SK-N-SH (cell line): Measurements from ENCODE around the gene ACSS1. TPM values are rescaled to one million over a fixed set of nuclear protein-coding genes. Genes with fewer than 3 reads are reported as not detected.

ENCODE experiments used
- CTCF ChIA-PET: fragments of 300-600, 350-600 bp; formaldehyde crosslinking; extraction: SDS; loops from one replicate; lab custom pipeline; 2021; lab: Yijun Ruan, JAX
- POLR2A ChIA-PET: fragments of 350-600 bp; sonication (Branson Sonifier 250); formaldehyde crosslinking; extraction: SDS; loops from one replicate; lab custom pipeline; 2020; ENCODE audit warnings: antibody characterized with exemption, inconsistent platforms; lab: Yijun Ruan, JAX
- DNase-seq: peaks from one replicate; pipeline ENCODE4 v3.0.0; 2012
- H2AFZ ChIP-seq: fragments of 200-600 bp; sonication (generic); 2 replicates; pipeline ENCODE4 v1.8.1; 2016; ENCODE audit warnings: antibody characterized with exemption, mild to moderate bottlenecking, low read depth
- H3F3A ChIP-seq: fragments of 200-600 bp; sonication (generic); replicated peaks from 2 replicates; pipeline ENCODE3; 2016; ENCODE audit warnings: antibody characterized with exemption, mild to moderate bottlenecking; ENCODE audit not compliant: insufficient read depth
- H3K27ac ChIP-seq, 2 experiments: fragments of 200-500 bp in 1 of 2; fragments of 200-600 bp in 1 of 2; sonication (Bioruptor generic) in 1 of 2; sonication (generic), shearing (Covaris generic) in 1 of 2; 2 replicates each; pipeline versions ENCODE4 v1.5.1 to v1.6.1; 2014 to 2016; ENCODE audit warnings: low read depth in 2 of 2, inconsistent platforms in 1 of 2, low read length in 1 of 2, mild to moderate bottlenecking in 1 of 2, mixed read lengths in 1 of 2
- H3K27me3 ChIP-seq: fragments of 200-600 bp; sonication (generic), shearing (Covaris generic); 2 replicates; pipeline ENCODE4 v1.6.1; 2016; ENCODE audit warnings: mixed run types; ENCODE audit not compliant: insufficient read depth
- H3K36me3 ChIP-seq, 2 experiments: fragments of 200-500 bp in 1 of 2; fragments of 200-600 bp in 1 of 2; sonication (Bioruptor generic) in 1 of 2; sonication (generic) in 1 of 2; replicated peaks in 1 of 2; 2 replicates each; pipeline versions ENCODE3 to v1.5.1; 2014 to 2016; ENCODE audit warnings: low read length in 1 of 2, mild to moderate bottlenecking in 1 of 2; ENCODE audit not compliant: insufficient read depth in 2 of 2, control insufficient read depth in 1 of 2
- H3K4me1 ChIP-seq, 2 experiments: fragments of 200-500 bp in 1 of 2; fragments of 200-600 bp in 1 of 2; sonication (Bioruptor generic) in 1 of 2; sonication (generic), shearing (Covaris generic) in 1 of 2; 2 replicates each; pipeline versions ENCODE4 v1.5.1 to v1.6.1; 2014 to 2016; ENCODE audit warnings: low read depth in 1 of 2, low read length in 1 of 2, mixed run types in 1 of 2; ENCODE audit not compliant: insufficient read depth in 2 of 2, control insufficient read depth in 1 of 2
- H3K4me2 ChIP-seq: fragments of 200-600 bp; sonication (generic), shearing (Covaris generic); 2 replicates; pipeline ENCODE4 v1.6.1; 2017; ENCODE audit warnings: mixed run types
- H3K4me3 ChIP-seq, 2 experiments: fragments of 200-500 bp in 1 of 2; fragments of 200-600 bp in 1 of 2; sonication (Bioruptor generic) in 1 of 2; sonication (generic), shearing (Covaris generic) in 1 of 2; 2 replicates each; pipeline versions ENCODE4 v1.5.1 to v1.8.1; 2014 to 2016; ENCODE audit warnings: low read depth in 2 of 2, inconsistent platforms in 1 of 2, low read length in 1 of 2, mild to moderate bottlenecking in 1 of 2, mixed read lengths in 1 of 2, moderate library complexity in 1 of 2
- H3K79me2 ChIP-seq: fragments of 200-600 bp; sonication (generic); 2 replicates; pipeline ENCODE4 v1.8.1; 2017; ENCODE audit warnings: mild to moderate bottlenecking; ENCODE audit not compliant: insufficient read depth
- H3K9ac ChIP-seq: fragments of 200-600 bp; sonication (generic); 2 replicates; pipeline ENCODE4 v1.6.1; 2017; ENCODE audit warnings: mixed run types
- H3K9me2 ChIP-seq: fragments of 200-600 bp; sonication (generic); 2 replicates; pipeline ENCODE4 v1.6.1; 2017; ENCODE audit warnings: mixed run types
- H3K9me3 ChIP-seq: fragments of 200-600 bp; sonication (generic); 2 replicates; pipeline ENCODE4 v1.6.1; 2017; ENCODE audit warnings: mixed run types, mild to moderate bottlenecking, moderate library complexity
- H4K20me1 ChIP-seq: fragments of 200-600 bp; sonication (generic); 2 replicates; pipeline ENCODE4 v1.6.1; 2017; ENCODE audit warnings: mild to moderate bottlenecking, mixed run types; ENCODE audit not compliant: insufficient read depth
- EP300 ChIP-seq, 2 experiments: IDR thresholded peaks; 2 replicates each; pipeline versions ENCODE4 v1.4.0 to v1.6.1; 2012; ENCODE audit warnings: borderline replicate concordance in 1 of 2, low read depth in 1 of 2, low read length in 1 of 2
- GABPA ChIP-seq: IDR thresholded peaks from 2 replicates; pipeline ENCODE4 v1.4.0; 2012; ENCODE audit warnings: low read depth, mild to moderate bottlenecking
- GATA2 ChIP-seq: sonication (generic); formaldehyde crosslinking; IDR thresholded peaks from 2 replicates; pipeline ENCODE4 v1.5.0; 2020; ENCODE audit warnings: mild to moderate bottlenecking, missing genetic modification reagents
- IRF3 ChIP-seq: fragments of 150-350 bp; IDR thresholded peaks from 2 replicates; pipeline ENCODE4 v1.6.1; 2016; ENCODE audit warnings: mild to moderate bottlenecking, low read depth, low read length
- MXI1 ChIP-seq: IDR thresholded peaks from 2 replicates; pipeline ENCODE4 v1.6.1; 2012; ENCODE audit warnings: mild to moderate bottlenecking, low read depth, low read length, improper control_type of control experiment
- NRF1 ChIP-seq: IDR thresholded peaks from 2 replicates; pipeline ENCODE4 v1.6.1; 2012; ENCODE audit warnings: low read depth, mild to moderate bottlenecking, low read length
- PBX3 ChIP-seq: IDR thresholded peaks from 2 replicates; pipeline ENCODE4; 2012
- REST ChIP-seq: IDR thresholded peaks from 2 replicates; pipeline ENCODE4 v1.6.1; 2012; ENCODE audit warnings: mild to moderate bottlenecking, low read depth, low read length, moderate library complexity
- RXRA ChIP-seq: IDR thresholded peaks from 2 replicates; pipeline ENCODE4 v1.4.0; 2012; ENCODE audit warnings: low read depth, mild to moderate bottlenecking, borderline replicate concordance
- SMC3 ChIP-seq: IDR thresholded peaks from 2 replicates; pipeline ENCODE4 v1.6.1; 2012; ENCODE audit warnings: low read depth, low read length, improper control_type of control experiment
- ZBTB33 ChIP-seq: IDR thresholded peaks from 2 replicates; pipeline ENCODE4 v1.4.0; 2012; ENCODE audit warnings: low read depth, borderline replicate concordance
- WGBS: methylation state at CpG from one replicate; pipeline ENCODE4 v1.1.6; 2017; ENCODE audit warnings: low lambda C conversion rate; 5-methylcytosine and 5-hydroxymethylcytosine counted together
- polyA plus RNA-seq, 3 experiments: library from polyadenylated mRNA; depleted of rRNA; stranded (reverse); fragments of >200 nt; gene quantifications; 2 replicates each; pipeline ENCODE4 v1.2.3, GENCODE V29; 2012

ACSS1 gene
- polyA plus RNA-seq, 1 of the 3 experiments (the other 2 are of a cell fraction): 2.0 TPM

GRCh38 chr20:25090492-25091429 lies 32.8 kb upstream of the ACSS1 start:
- no peak overlapping the region for H3K4me3 ChIP-seq
- no peaks in the 10 kb centered on the region for H3K36me3 ChIP-seq
- H3K4me1 ChIP-seq: no peaks in the 10 kb centered on the region; a peak in 1 of 4 replicates
- H3K79me2 ChIP-seq: no peaks in the 10 kb centered on the region
- H3K27ac ChIP-seq: no peak overlapping the region
- no peaks in the 10 kb centered on the region for H3K9me2 ChIP-seq
- H4K20me1 ChIP-seq: no peaks in the 10 kb centered on the region
- WGBS: 29% methylated on average over 13 of the region's 14 CpGs
- H2AFZ ChIP-seq: no peak overlapping the region
- no peak overlapping the region for H3K4me2 ChIP-seq
- no peak for DNase-seq
- no peaks in the 10 kb centered on the region for H3K9me3 ChIP-seq
- no peak overlapping the region for H3K9ac ChIP-seq
- POLR2A ChIA-PET: no interaction called here
- peaks cover 29% of the 10 kb centered on the region for H3K27me3 ChIP-seq
- TF ChIP-seq IRF3 (no peak), REST (no peak), PBX3 (no peak), GABPA (no peak), RXRA (no peak), NRF1 (no peak)
- no peaks in the 10 kb centered on the region for H3F3A ChIP-seq
- CTCF ChIA-PET: interaction anchor here (1.1 kb wide), 1 partner anchor 96 kb away, joined by 3 read pairs; no protein-coding TSS in a partner anchor

GRCh38 chr20:25089662-25090061 lies 31.7 kb upstream of the ACSS1 start:
- POLR2A ChIA-PET: no interaction called here
- no peaks in the 10 kb centered on the region for H4K20me1 ChIP-seq
- no peaks in the 10 kb centered on the region for H3K9me2 ChIP-seq
- no peaks in the 10 kb centered on the region for H3K79me2 ChIP-seq
- H2AFZ ChIP-seq: no peak overlapping the region
- H3K4me3 ChIP-seq: no peak overlapping the region
- H3K36me3 ChIP-seq: no peaks in the 10 kb centered on the region
- CTCF ChIA-PET: interaction anchor here (1.1 kb wide), 1 partner anchor 95 kb away, joined by 3 read pairs; no protein-coding TSS in a partner anchor
- DNase-seq: no peak
- WGBS: 50% methylated on average over 7 of the region's 12 CpGs
- no peak overlapping the region for H3K27ac ChIP-seq
- no peaks in the 10 kb centered on the region for H3F3A ChIP-seq
- peaks cover 40% of the 10 kb centered on the region for H3K27me3 ChIP-seq
- no peak overlapping the region for H3K9ac ChIP-seq
- H3K4me1 ChIP-seq: no peaks in the 10 kb centered on the region; a peak in 1 of 4 replicates
- no peaks in the 10 kb centered on the region for H3K9me3 ChIP-seq
- H3K4me2 ChIP-seq: no peak overlapping the region
- no peak for TF ChIP-seq SMC3
- TF ChIP-seq MXI1: no peak
- no peak for TF ChIP-seq GATA2
- TF ChIP-seq IRF3: no peak
- TF ChIP-seq EP300 (IDR thresholded peaks at IDR 0.05; ENCODE audit: borderline replicate concordance in 1 of 2, low read depth in 1 of 2, low read length in 1 of 2): no peak
- no peak for TF ChIP-seq ZBTB33
- no peak for TF ChIP-seq PBX3
